Epithelial cell of proximal tubule (primary cell): ENCODE measurements around the gene TFDP2. TPM values are rescaled to one million over a fixed set of nuclear protein-coding genes. Genes with fewer than 3 reads are reported as not detected.
"Not testable (repeated sequence)": the region's sequence is repeated elsewhere in the genome, so short reads cannot be mapped to it uniquely, and the experiment has no call there.

Source experiments
- DNase-seq: peaks from one replicate; pipeline ENCODE4 v3.0.0-alpha.2; 2011; ENCODE audit warnings: low read depth
- H3K4me3 ChIP-seq: 2 replicates; pipeline ENCODE4 v1.5.1; 2011; ENCODE audit warnings: low read depth, mild to moderate bottlenecking, low read length
- CTCF ChIP-seq: conservative IDR thresholded peaks from 2 replicates; pipeline ENCODE4 v1.5.1; 2012; ENCODE audit warnings: low read depth, mild to moderate bottlenecking, low read length
- total RNA-seq: library from RNA; depleted of rRNA; stranded (reverse); fragments of >200 nt; gene quantifications from 2 replicates; pipeline ENCODE4 v1.2.3, GENCODE V29; 2015

Gene TFDP2
- total RNA-seq, 1 donor from 2014 or later, result 40.2 TPM

GRCh38 chr3:142106548-142106947, 42.8 kb downstream of the TFDP2 start:
- H3K4me3 ChIP-seq, result no peak overlapping the region
- no peak for TF ChIP-seq CTCF
- DNase-seq, result no peak

GRCh38 chr3:142105991-142106390, 43.4 kb downstream of the TFDP2 start:
- TF ChIP-seq CTCF, result no peak
- DNase-seq, result no peak
- no peak overlapping the region for H3K4me3 ChIP-seq

GRCh38 chr3:142104763-142105162, 44.6 kb downstream of the TFDP2 start:
- H3K4me3 ChIP-seq, result no peak overlapping the region
- DNase-seq, result no peak
- no peak for TF ChIP-seq CTCF

GRCh38 chr3:142098964-142099363, 50.4 kb downstream of the TFDP2 start:
- no peak overlapping the region for H3K4me3 ChIP-seq
- no peak for DNase-seq
- TF ChIP-seq CTCF, result no peak

- no peak for DNase-seq
Observed at GRCh38 chr3:142097099-142097843, 52.1 kb downstream of the TFDP2 start.

GRCh38 chr3:142095841-142096240, 53.5 kb downstream of the TFDP2 start:
- TF ChIP-seq CTCF, result no peak
- DNase-seq, result no peak
- H3K4me3 ChIP-seq, result no peak overlapping the region

More at GRCh38 chr3:142097099-142097843, 52.1 kb downstream of the TFDP2 start:
- no peak for TF ChIP-seq CTCF
- no peak overlapping the region for H3K4me3 ChIP-seq

- DNase-seq, H3K4me3 ChIP-seq: not testable (repeated sequence)
Observed at GRCh38 chr3:142088925-142089324, 60.4 kb downstream of the TFDP2 start.
